K562 (cell line): ENCODE measurements around the gene DMD. TPM values are rescaled to one million over a fixed set of nuclear protein-coding genes. Genes with fewer than 3 reads are reported as not detected.

Experiments
- ATAC-seq: fragments of 200-7000 bp; cut with Tn5 transposase; 3 replicates; pipeline ENCODE4 v1.9.1; 2020; ENCODE audit warnings: moderate library complexity
- BruUV-seq: library from RNA; stranded (reverse); fragments of 400-500 nt; replicated peaks from 2 replicates; lab custom pipeline; 2021; lab: Mats Ljungman, UMichigan
- CTCF ChIA-PET: fragments of 300-600 bp; formaldehyde crosslinking; extraction: SDS; loops from one replicate; lab custom pipeline; 2021; ENCODE audit warnings: low intra/inter-chr PET ratio; lab: Yijun Ruan, JAX
- POLR2A ChIA-PET: fragments of 300-600, 350-650 bp; sonication (Branson Sonifier 250); formaldehyde crosslinking; extraction: SDS; loops from one replicate; lab custom pipeline; 2021; ENCODE audit warnings: antibody characterized with exemption, inconsistent platforms; lab: Yijun Ruan, JAX
- DNase-seq, 4 experiments: peaks; one replicate each; pipeline versions ENCODE4 v3.0.0 to v3.0.0-alpha.2; 2011 to 2018; ENCODE audit warnings: low spot score in 3 of 4, mixed read lengths in 3 of 4; ENCODE audit errors: extremely low read depth in 1 of 4
- FAIRE-seq: peaks from 2 replicates; lab custom pipeline; 2011; peaks lifted over from hg19 to GRCh38; lab: Jason Lieb, UNC
- H2AFZ ChIP-seq: 2 replicates; pipeline ENCODE4 v1.6.0; 2011; ENCODE audit warnings: low read depth, low read length, control low read depth, inconsistent platforms
- H3K27ac ChIP-seq: fragments of 200-600 bp; 3 replicates; pipeline ENCODE4 v1.8.0; 2011; ENCODE audit warnings: low read depth, mild to moderate bottlenecking, control low read depth, inconsistent platforms, low read length, moderate library complexity, mixed read lengths; ENCODE audit errors: extremely low read depth
- H3K27me3 ChIP-seq, 2 experiments: fragments of 300-600 bp in 1 of 2; 2 replicates in 1 of 2; 3 replicates in 1 of 2; pipeline versions ENCODE4 v1.6.0 to v1.8.0; 2011; ENCODE audit warnings: inconsistent platforms in 2 of 2, low read length in 2 of 2, mild to moderate bottlenecking in 1 of 2, mixed read lengths in 1 of 2, moderate library complexity in 1 of 2; ENCODE audit not compliant: control insufficient read depth in 2 of 2, insufficient read depth in 2 of 2
- H3K36me3 ChIP-seq: fragments of 300-600 bp; 3 replicates; pipeline ENCODE4 v1.8.0; 2011; ENCODE audit warnings: mild to moderate bottlenecking, low read length, inconsistent platforms; ENCODE audit not compliant: control insufficient read depth, insufficient read depth
- H3K4me1 ChIP-seq, 2 experiments: fragments of 200-600 bp in 1 of 2; replicated peaks in 1 of 2; 2 replicates in 1 of 2; 3 replicates in 1 of 2; pipeline versions ENCODE4 v1.5.1 to v1.8.0; 2011; ENCODE audit warnings: inconsistent platforms in 2 of 2, low read length in 2 of 2, mild to moderate bottlenecking in 1 of 2, mixed read lengths in 1 of 2, moderate library complexity in 1 of 2; ENCODE audit not compliant: control insufficient read depth in 2 of 2, insufficient read depth in 2 of 2
- H3K4me2 ChIP-seq: 2 replicates; pipeline ENCODE4 v1.6.1; 2011; ENCODE audit warnings: low read length, control low read depth, inconsistent platforms, mixed read lengths; ENCODE audit not compliant: insufficient read depth
- H3K4me3 ChIP-seq: fragments of 200-600 bp; sonication (generic), shearing (Covaris generic); 2 replicates; pipeline ENCODE4 v1.5.1; 2016; ENCODE audit warnings: control low read depth, inconsistent platforms
- H3K79me2 ChIP-seq: fragments of 200-600 bp; 3 replicates; pipeline ENCODE4 v1.8.0; 2011; ENCODE audit warnings: low read length, inconsistent platforms; ENCODE audit not compliant: control insufficient read depth, insufficient read depth
- H3K9ac ChIP-seq, 2 experiments: 2 replicates each; pipeline versions ENCODE4 v1.6.0 to v1.6.1; 2011; ENCODE audit warnings: low read depth in 2 of 2, low read length in 2 of 2, control low read depth in 1 of 2, inconsistent platforms in 1 of 2, mild to moderate bottlenecking in 1 of 2, mixed read lengths in 1 of 2; ENCODE audit not compliant: insufficient read depth in 1 of 2
- H3K9me1 ChIP-seq: one replicate; pipeline ENCODE4 v1.6.0; 2011; ENCODE audit warnings: inconsistent platforms, mild to moderate bottlenecking, low read length, moderate library complexity; ENCODE audit not compliant: control insufficient read depth, insufficient read depth
- H3K9me3 ChIP-seq: replicated peaks from 2 replicates; pipeline ENCODE4 v1.5.1; 2011; ENCODE audit warnings: low read depth, low read length, inconsistent platforms; ENCODE audit not compliant: control insufficient read depth, insufficient read depth
- H4K20me1 ChIP-seq: replicated peaks from 2 replicates; pipeline ENCODE4 v1.6.1; 2011; ENCODE audit warnings: low read length, inconsistent platforms, mixed read lengths; ENCODE audit not compliant: control insufficient read depth, insufficient read depth
- CBX2 ChIP-seq: fragments of 200-600 bp; sonication (generic); IDR thresholded peaks from one replicate; pipeline ENCODE4 v1.6.1; 2012; ENCODE audit warnings: mild to moderate bottlenecking, low read length, inconsistent platforms; ENCODE audit not compliant: insufficient read depth, poor library complexity, severe bottlenecking
- CREB5 ChIP-seq: fragments of 250-450 bp; sonication (Bioruptor Pico); IDR thresholded peaks from 2 replicates; pipeline ENCODE4 v1.5.0; 2020; ENCODE audit warnings: mild to moderate bottlenecking
- ESRRB ChIP-seq: fragments of 250-450 bp; sonication (Bioruptor Pico); IDR thresholded peaks from 2 replicates; pipeline ENCODE4 v1.5.0; 2020; ENCODE audit warnings: mild to moderate bottlenecking, moderate library complexity, borderline replicate concordance
- ETV1 ChIP-seq: fragments of 450-650 bp; conservative IDR thresholded peaks from 2 replicates; pipeline ENCODE4 v1.6.1; 2016; ENCODE audit warnings: missing genetic modification characterization, control low read depth, low read depth, missing compliant biosample characterization
- KLF10 ChIP-seq: fragments of 250-450 bp; sonication (Bioruptor Pico); IDR thresholded peaks from 2 replicates; pipeline ENCODE4 v1.6.1; 2021; ENCODE audit warnings: matching md5 sums
- MECOM ChIP-seq: fragments of 250-450 bp; sonication (Bioruptor Pico); IDR thresholded peaks from 2 replicates; pipeline ENCODE4 v1.8.0; 2022; ENCODE audit warnings: inconsistent platforms
- MGA ChIP-seq: fragments of 450-650 bp; IDR thresholded peaks from 2 replicates; pipeline ENCODE4 v1.6.1; 2016; ENCODE audit warnings: mild to moderate bottlenecking, moderate library complexity
- MTA3 ChIP-seq: fragments of 450-650 bp; formaldehyde crosslinking; IDR thresholded peaks from 2 replicates; pipeline ENCODE4 v1.6.1; 2017; ENCODE audit warnings: mild to moderate bottlenecking, borderline replicate concordance
- ZBTB17 ChIP-seq: fragments of 450-650 bp; formaldehyde crosslinking; IDR thresholded peaks from 2 replicates; pipeline ENCODE4 v1.4.0; 2020; ENCODE audit warnings: mild to moderate bottlenecking
- ZNF717 ChIP-seq: fragments of 250-450 bp; sonication (Bioruptor Pico); IDR thresholded peaks from 2 replicates; pipeline ENCODE4 v1.5.0; 2021
- WGBS: fragments of 100-300 bp; shearing (Covaris generic); methylation state at CpG from one replicate; pipeline ENCODE4 v1.1.6; 2016; ENCODE audit warnings: low coverage, mixed read lengths; ENCODE audit not compliant: insufficient coverage; ENCODE audit errors: missing lambda C conversion rate; 5-methylcytosine and 5-hydroxymethylcytosine counted together
- in situ Hi-C: fragments of 300-500 bp; cut with MboI; formaldehyde crosslinking; loops from 4 replicates; pipeline ENCODE4 v1.15.0; 2018; ENCODE audit warnings: inconsistent platforms, mixed read lengths
- intact Hi-C: fragments of 100-400 bp; cut with micrococcal nuclease; formaldehyde crosslinking; loops from 2 replicates; pipeline ENCODE4 v1.14.2; 2022
- polyA plus RNA-seq, 8 experiments: library from polyadenylated mRNA; depleted of rRNA in 4 of 8; stranded (reverse) in 5 of 8; unstranded in 3 of 8; fragments of >200 nt; fragmentation: Nextera tagmentation in 2 of 8; fragmentation: Illumina TruSeq in 1 of 8; extraction: Ambion mirVana in 2 of 8; extraction: Trizol in 1 of 8; gene quantifications; 2 replicates each; pipeline versions ENCODE4 v1.2.1 to v1.2.3, GENCODE V29; 2011 to 2014; ENCODE audit warnings: inconsistent platforms in 1 of 8, missing spikeins in 1 of 8
- total RNA-seq, 7 experiments: library from RNA; depleted of rRNA in 6 of 7; stranded (reverse); fragments of >200 nt in 6 of 7; fragmentation: Illumina TruSeq in 2 of 7; extraction: Trizol in 2 of 7; gene quantifications; 2 replicates each; pipeline versions ENCODE4 v1.2.1 to v1.2.3, GENCODE V29; 2011 to 2021; ENCODE audit warnings: low replicate concordance in 1 of 7

The DMD gene
- total and polyA plus RNA-seq, 9 of the 15 experiments (the other 6 are each of a cell fraction or from before 2014, with no cell fraction given): 3.8 to 20.4 (median 11.4) TPM

DNA sequence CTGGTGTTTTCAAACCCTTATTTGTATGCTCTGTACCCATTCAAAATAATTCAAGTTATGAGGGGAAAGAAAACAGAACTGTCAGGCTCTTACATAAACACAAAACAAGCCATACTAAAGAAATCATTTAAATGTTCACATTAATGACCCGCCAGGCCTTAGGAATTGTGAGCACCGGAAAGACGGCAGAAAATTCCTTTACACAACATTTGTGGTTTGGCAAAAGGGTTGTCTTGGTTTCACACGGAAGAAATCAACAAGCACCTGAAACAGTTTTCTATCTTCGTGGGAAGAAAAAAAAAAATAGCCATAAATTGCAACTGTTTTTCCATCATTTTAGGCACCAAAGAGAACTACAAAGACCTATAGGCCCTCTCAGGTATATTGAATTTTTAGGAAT, 1951.0 kb downstream of the DMD start (continued):
- TF ChIP-seq KLF10 (CRISPR knock-in tag) (no peak), MTA3 (no peak)
- TF ChIP-seq, all 486 proteins: peak for 0

DNA sequence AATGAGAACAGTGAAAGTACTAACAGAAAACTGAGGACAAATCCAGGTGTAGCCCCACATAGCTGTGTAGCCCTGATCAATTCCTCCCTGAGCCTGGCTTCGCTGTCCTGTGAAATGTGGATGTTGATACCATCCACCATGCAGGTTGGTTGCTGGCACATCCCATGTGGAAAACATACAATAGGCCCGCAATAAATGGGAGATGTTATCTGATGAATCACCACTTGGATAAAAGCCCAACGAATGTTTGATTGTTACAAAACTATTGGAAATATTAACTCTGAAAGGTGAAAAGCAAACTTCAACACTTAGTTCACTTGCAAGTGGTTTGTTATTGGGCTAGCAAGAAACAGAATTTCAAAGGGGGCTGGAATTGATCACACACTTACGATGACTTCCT, 1953.2 kb downstream of the DMD start:
- H3K9me3 ChIP-seq: no peaks in the 10 kb centered on the region
- ATAC-seq: no peak
- DNase-seq: no peak
- POLR2A ChIA-PET: no interaction called here
- no peak overlapping the region for H3K4me3 ChIP-seq
- H3K79me2 ChIP-seq: no peaks in the 10 kb centered on the region
- no peaks in the 10 kb centered on the region for H3K4me1 ChIP-seq
- H3K9ac ChIP-seq: no peak overlapping the region
- BruUV-seq: no TSS peak
- no peaks in the 10 kb centered on the region for H4K20me1 ChIP-seq
- H2AFZ ChIP-seq: no peak overlapping the region
- no peak overlapping the region for H3K4me2 ChIP-seq
- intact Hi-C loops (no loop called here), in situ Hi-C loops (no loop called here)
- no peak for FAIRE-seq
- no peaks in the 10 kb centered on the region for H3K36me3 ChIP-seq
- H3K9me1 ChIP-seq: no peaks in the 10 kb centered on the region
- H3K27ac ChIP-seq: no peak overlapping the region
- CTCF ChIA-PET: no interaction called here
- no peaks in the 10 kb centered on the region for H3K27me3 ChIP-seq
- 41% methylated on average over 4 of the region's 4 CpGs for WGBS
- TF ChIP-seq MGA (no peak), ESRRB (CRISPR knock-in tag) (no peak), ZNF717 (no peak), ZBTB17 (no peak), CREB5 (CRISPR knock-in tag) (no peak), CBX2 (no peak), MECOM (no peak), ETV1 (tag) (no peak)
